Kidney epithelial cell (primary cell): ENCODE results near the gene SYT2. TPM values are rescaled to one million over a fixed set of nuclear protein-coding genes. Genes with fewer than 3 reads are reported as not detected.

Experiments
- DNase-seq: peaks from one replicate; pipeline ENCODE4 v3.0.0-alpha.2; 2010; ENCODE audit warnings: low read depth
- H3K27me3 ChIP-seq: 2 replicates; pipeline ENCODE4 v1.6.0; 2011; ENCODE audit warnings: low read length; ENCODE audit not compliant: control insufficient read depth, insufficient read depth
- H3K36me3 ChIP-seq: 2 replicates; pipeline ENCODE4 v1.5.1; 2011; ENCODE audit warnings: low read length; ENCODE audit not compliant: control insufficient read depth, insufficient read depth
- H3K4me3 ChIP-seq: 2 replicates; pipeline ENCODE4 v1.5.1; 2011; ENCODE audit warnings: low read depth, mild to moderate bottlenecking, control low read depth, low read length
- total RNA-seq: library from RNA; depleted of rRNA; stranded (reverse); fragments of >200 nt; gene quantifications from 2 replicates; pipeline ENCODE4 v1.2.3, GENCODE V29; 2015
- TF ChIP-seq, protein P1 (sequence below): IDR thresholded peaks from 2 replicates; pipeline ENCODE4 v1.5.1; 2011; ENCODE audit warnings: mild to moderate bottlenecking, moderate library complexity, low read length, control low read depth, inconsistent platforms; ENCODE audit not compliant: insufficient read depth, poor library complexity, severe bottlenecking

The SYT2 gene
- total RNA-seq, 1 donor from 2014 or later: 0.04 TPM

DNA sequence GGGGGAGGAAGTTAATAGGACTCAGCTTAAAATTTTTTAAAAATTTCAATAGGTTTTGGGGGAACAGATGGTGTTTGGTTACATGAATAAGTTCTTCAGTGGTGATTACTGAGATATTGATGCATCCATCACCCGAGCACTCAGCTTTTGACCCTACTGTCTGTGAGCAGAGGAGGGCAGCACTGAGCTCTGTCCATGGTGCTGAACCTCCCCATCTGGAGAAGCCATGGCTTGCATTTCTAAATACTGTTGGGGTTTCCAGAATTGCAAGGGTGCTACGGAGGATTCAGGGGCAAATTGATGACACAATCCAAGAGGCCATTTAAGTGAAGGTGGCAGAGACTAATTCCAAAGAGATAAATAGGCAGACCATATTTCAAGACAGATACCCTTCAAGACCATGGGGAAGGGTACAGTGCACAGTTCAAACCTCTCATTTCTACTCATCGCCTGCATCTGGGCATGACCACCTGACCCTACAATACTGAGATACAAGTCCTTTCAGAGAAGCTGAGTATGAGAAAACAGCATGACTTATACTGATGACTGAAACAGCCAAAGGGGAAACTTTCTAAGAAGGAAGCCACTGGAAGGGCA lies 17.2 kb downstream of the SYT2 start:
- Histone ChIP-seq H3K36me3 (no peaks in the 10 kb centered on the region), H3K27me3 (peaks cover 29% of the 10 kb centered on the region), H3K4me3 (no peak overlapping the region)
- peak; percentile 12 for DNase-seq
- TF ChIP-seq, protein P1, sequence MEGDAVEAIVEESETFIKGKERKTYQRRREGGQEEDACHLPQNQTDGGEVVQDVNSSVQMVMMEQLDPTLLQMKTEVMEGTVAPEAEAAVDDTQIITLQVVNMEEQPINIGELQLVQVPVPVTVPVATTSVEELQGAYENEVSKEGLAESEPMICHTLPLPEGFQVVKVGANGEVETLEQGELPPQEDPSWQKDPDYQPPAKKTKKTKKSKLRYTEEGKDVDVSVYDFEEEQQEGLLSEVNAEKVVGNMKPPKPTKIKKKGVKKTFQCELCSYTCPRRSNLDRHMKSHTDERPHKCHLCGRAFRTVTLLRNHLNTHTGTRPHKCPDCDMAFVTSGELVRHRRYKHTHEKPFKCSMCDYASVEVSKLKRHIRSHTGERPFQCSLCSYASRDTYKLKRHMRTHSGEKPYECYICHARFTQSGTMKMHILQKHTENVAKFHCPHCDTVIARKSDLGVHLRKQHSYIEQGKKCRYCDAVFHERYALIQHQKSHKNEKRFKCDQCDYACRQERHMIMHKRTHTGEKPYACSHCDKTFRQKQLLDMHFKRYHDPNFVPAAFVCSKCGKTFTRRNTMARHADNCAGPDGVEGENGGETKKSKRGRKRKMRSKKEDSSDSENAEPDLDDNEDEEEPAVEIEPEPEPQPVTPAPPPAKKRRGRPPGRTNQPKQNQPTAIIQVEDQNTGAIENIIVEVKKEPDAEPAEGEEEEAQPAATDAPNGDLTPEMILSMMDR: peak; percentile 28

DNA sequence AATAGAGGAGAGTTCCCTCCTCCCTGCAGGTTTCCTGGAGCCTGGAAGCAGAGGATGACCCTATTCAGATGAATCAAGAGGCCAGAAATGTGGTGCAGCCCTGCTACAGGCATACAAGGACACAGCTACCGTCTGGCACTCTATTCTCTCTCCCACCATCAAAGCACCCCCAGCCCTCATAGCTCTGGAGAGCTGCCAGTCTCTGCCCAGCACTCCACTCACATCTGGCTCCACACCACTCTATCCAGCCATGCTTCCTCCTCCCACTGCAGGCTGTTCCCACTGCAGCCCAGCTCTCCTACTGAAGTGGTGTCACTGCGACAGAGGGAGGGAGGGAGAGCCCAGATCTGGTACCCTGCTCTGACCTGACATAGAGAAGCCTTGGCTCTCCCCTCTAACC lies 18.4 kb downstream of the SYT2 start:
- H3K27me3 ChIP-seq: peaks cover 19% of the 10 kb centered on the region
- TF ChIP-seq, protein P1: no peak
- DNase-seq: no peak
- H3K4me3 ChIP-seq: no peak overlapping the region
- no peaks in the 10 kb centered on the region for H3K36me3 ChIP-seq

DNA sequence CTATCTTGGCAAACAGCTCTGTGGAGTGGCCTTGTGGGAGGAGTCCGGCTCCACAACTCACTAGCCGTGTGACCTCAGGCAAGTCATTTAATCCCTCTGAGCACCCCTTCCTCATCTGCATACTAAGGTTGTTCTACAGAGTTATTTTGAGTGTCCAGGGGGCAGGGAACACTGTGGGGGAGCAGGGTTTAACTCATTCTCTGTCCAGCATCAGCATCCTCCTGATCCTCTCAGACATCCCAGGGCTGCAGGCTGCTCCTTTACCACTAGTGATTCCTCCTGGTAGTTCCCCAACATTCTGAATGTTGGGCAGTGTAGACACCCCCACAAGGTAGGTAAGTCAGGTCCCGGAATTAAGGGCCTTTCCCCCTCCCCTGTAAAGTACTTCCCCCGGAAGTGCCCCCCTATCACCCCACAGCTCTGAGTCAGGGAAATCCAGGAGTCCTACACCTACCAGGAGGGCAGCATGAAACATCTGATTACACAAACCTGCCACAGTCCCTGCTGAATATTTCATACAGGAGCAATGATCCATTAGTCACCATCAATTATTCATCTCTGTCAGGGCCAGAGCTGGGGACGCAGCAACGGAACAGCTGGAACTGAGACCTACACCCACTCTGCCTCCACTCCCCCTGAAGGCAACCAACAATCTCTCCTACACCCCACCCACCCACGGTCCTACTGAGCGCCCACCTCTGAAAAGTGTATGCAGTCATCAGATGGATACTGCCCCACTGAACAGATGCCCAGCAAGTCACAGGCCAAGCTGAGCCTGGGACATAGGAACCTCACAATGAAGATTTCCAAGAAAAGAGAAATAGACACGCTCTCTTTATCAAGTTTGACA lies 20.5 kb downstream of the SYT2 start:
- peaks cover 20% of the 10 kb centered on the region for H3K27me3 ChIP-seq
- no peaks in the 10 kb centered on the region for H3K36me3 ChIP-seq
- no peak for DNase-seq
- TF ChIP-seq, protein P1: no peak
- H3K4me3 ChIP-seq: no peak overlapping the region

DNA sequence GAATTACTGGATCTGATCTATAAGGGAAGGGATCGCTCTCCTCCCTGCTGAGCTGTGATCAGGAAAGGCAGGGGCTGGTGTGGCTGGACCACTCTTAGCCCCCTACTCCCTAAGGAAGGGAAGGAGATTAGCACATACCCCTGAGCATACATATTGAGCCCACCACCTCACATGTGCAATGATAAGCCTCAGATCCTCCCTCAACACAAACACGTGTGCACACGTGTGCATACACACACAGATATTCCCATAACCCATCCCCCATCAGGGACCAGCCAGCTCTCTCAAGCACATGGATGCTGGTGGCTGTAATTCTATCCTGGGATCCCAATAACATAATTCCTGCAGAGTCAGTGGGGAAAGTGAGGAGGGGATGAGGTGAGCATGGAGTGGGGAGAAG lies 21.2 kb downstream of the SYT2 start:
- Histone ChIP-seq H3K36me3 (no peaks in the 10 kb centered on the region), H3K27me3 (peaks cover 17% of the 10 kb centered on the region), H3K4me3 (no peak overlapping the region)
- TF ChIP-seq, protein P1: no peak
- DNase-seq: no peak

DNA sequence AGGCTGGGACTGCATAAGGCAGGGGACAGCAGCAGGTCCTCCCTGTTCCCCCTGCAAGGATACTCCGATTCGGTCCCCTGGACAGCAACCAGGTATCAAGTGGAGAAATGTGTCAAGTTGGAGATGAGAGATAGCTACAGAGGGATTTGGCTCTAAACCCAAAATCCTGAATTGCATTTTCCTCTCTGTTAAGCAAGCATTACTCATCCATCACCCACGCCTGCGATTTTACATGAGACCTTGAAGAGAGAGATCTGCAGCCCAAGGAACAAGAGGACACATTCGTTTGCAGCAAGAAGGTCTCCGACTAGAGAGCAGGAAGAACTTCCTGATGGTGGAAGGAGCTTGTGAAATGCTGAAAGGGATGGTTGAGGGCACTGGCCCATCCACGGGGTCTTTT lies 21.9 kb downstream of the SYT2 start:
- H3K4me3 ChIP-seq: no peak overlapping the region
- no peaks in the 10 kb centered on the region for H3K36me3 ChIP-seq
- TF ChIP-seq, protein P1: no peak
- H3K27me3 ChIP-seq: peaks cover 17% of the 10 kb centered on the region
- DNase-seq: no peak
